Measurements from ENCODE around the gene CACNB4. TPM values are rescaled to one million over a fixed set of nuclear protein-coding genes. Genes with fewer than 3 reads are reported as not detected.
"Not testable (repeated sequence)": the region's sequence is repeated elsewhere in the genome, so short reads cannot be mapped to it uniquely, and the experiment has no call there.

CACNB4 gene
- polyA plus RNA-seq, 1 donor, result 1.8 TPM

DNA sequence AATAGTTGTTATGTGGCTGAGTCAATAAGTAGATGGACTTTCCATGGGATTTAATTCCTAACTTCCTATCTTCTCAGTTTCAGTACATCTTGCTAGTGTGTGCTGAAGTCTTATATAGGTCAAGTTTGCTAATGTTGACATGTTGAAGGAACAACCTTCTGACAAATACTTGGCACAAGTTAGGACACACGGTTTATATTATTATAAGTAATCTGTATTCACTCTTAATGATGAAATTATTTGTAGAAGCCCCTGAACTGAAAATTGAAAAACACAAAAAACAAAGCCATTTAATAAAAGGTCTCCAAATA, 289.8 kb downstream of the CACNB4 start:
- Histone ChIP-seq H3K27me3 (ENCODE audit: control insufficient read depth, insufficient read depth, low read length) (no peaks in the 10 kb centered on the region), H3K36me3 (ENCODE audit: control insufficient read depth, insufficient read depth, low read length) (peaks cover 30% of the 10 kb centered on the region)

DNA sequence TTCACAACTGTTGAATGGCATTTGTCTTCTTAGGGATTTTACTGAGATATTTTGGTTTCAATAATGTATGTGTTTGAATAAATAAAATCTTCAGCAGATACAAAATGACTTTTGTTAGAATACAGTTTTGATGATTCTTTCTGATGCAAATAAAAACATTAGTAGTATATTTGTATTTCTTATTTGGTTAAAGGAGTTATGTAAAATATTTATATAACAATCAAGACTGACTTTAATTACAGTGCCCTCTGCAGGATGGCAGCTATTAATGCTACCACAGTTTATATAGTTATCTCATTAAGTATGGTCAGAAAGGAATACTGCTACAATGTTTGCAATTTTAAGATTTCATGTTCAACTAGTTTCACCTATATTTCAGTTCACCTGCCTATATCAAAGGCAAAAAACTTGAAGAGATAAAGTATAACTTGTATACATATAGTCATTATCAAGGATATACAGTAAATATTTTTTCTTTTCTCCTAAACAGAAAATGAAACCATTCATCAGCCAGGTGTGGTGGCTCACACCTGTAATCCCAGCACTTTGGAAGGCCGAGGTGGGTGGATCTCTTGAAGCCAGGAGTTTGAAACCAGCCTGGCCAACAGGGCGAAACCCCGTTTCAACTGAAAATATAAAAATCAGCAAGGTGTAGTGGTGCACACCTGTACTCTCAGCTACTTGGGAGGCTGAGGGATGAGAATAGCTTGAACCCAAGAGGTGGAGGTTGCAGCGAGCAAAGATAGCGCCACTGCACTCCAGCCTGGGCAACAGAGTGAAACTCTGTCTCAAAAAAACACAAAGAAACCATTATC, 290.4 kb downstream of the CACNB4 start:
- no peak for DNase-seq
- WGBS (ENCODE audit: insufficient coverage, low lambda C conversion rate), result no CpG with 5 or more reads among the region's 5 CpGs
- H3K9me3 ChIP-seq (ENCODE audit: control insufficient read depth, low read depth, low read length), result no peaks in the 10 kb centered on the region
- peaks cover 5% of the 10 kb centered on the region for H3K4me1 ChIP-seq (ENCODE audit: control insufficient read depth, insufficient read depth, low read length)
- no peaks in the 10 kb centered on the region for H3K27me3 ChIP-seq (ENCODE audit: control insufficient read depth, insufficient read depth, low read length)
- H3K27ac ChIP-seq (ENCODE audit: low read length), result no peak overlapping the region
- H3K36me3 ChIP-seq (ENCODE audit: control insufficient read depth, insufficient read depth, low read length), result peaks cover 32% of the 10 kb centered on the region
- H3K4me3 ChIP-seq (ENCODE audit: low read length), result no peak overlapping the region

More for the DNA sequence above, 289.8 kb downstream of the CACNB4 start:
- Histone ChIP-seq H3K27ac (ENCODE audit: low read length) (no peak overlapping the region), H3K4me1 (ENCODE audit: control insufficient read depth, insufficient read depth, low read length) (peaks cover 5% of the 10 kb centered on the region), H3K4me3 (ENCODE audit: low read length) (no peak overlapping the region), H3K9me3 (ENCODE audit: control insufficient read depth, low read depth, low read length) (no peaks in the 10 kb centered on the region)
- no peak for DNase-seq
- WGBS (ENCODE audit: insufficient coverage, low lambda C conversion rate), result 86% methylated on average over 1 of the region's 1 CpG

DNA sequence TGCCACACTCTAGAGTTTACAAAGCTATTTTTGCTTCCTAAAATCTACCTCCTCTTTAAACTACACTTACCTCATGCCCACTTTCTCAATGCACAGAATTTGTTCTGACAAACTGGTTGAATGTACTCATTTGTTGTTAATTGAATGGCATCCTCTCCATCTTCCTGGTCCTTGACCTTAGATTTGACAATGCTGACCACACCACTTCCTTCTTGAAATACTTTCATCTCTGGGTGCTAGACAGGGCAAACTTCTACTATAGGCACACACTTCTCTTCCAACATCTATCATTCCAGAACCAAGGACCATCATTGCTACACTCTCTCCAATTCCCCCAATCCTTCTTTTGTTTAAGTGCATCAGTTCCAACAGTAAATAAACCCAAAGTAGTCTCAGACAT, 292.9 kb downstream of the CACNB4 start:
- Histone ChIP-seq H3K27ac (ENCODE audit: low read length) (no peak overlapping the region), H3K27me3 (ENCODE audit: control insufficient read depth, insufficient read depth, low read length) (no peaks in the 10 kb centered on the region), H3K36me3 (ENCODE audit: control insufficient read depth, insufficient read depth, low read length) (peaks cover 24% of the 10 kb centered on the region), H3K4me1 (ENCODE audit: control insufficient read depth, insufficient read depth, low read length) (peaks cover 5% of the 10 kb centered on the region), H3K4me3 (ENCODE audit: low read length) (no peak overlapping the region), H3K9me3 (ENCODE audit: control insufficient read depth, low read depth, low read length) (no peaks in the 10 kb centered on the region)
- DNase-seq, result no peak

DNA sequence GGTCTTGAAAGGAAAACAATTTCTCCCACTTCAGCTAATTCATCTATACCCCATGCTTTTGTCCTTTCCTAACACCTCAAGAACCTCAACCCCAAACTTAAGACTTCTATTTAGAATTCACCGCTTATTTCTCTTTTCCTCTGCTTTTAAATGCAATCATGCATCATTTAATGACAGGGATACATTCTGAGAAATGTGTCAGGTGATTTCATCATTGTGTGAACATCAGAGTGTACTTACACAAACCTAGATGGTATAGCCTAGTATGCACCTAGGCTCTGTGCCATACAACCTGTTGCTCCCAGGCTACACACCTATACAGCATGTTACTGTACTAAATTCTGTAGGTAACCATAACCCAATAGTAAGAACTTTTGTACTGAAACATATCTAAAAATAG, 293.5 kb downstream of the CACNB4 start:
- DNase-seq, result no peak
- H3K9me3 ChIP-seq (ENCODE audit: control insufficient read depth, low read depth, low read length), result no peaks in the 10 kb centered on the region
- peaks cover 25% of the 10 kb centered on the region for H3K36me3 ChIP-seq (ENCODE audit: control insufficient read depth, insufficient read depth, low read length)
- H3K4me1 ChIP-seq (ENCODE audit: control insufficient read depth, insufficient read depth, low read length), result peaks cover 5% of the 10 kb centered on the region
- H3K27ac ChIP-seq (ENCODE audit: low read length), result no peak overlapping the region
- WGBS (ENCODE audit: insufficient coverage, low lambda C conversion rate), result 89% methylated on average over 1 of the region's 1 CpG
- no peak overlapping the region for H3K4me3 ChIP-seq (ENCODE audit: low read length)
- H3K27me3 ChIP-seq (ENCODE audit: control insufficient read depth, insufficient read depth, low read length), result no peaks in the 10 kb centered on the region

DNA sequence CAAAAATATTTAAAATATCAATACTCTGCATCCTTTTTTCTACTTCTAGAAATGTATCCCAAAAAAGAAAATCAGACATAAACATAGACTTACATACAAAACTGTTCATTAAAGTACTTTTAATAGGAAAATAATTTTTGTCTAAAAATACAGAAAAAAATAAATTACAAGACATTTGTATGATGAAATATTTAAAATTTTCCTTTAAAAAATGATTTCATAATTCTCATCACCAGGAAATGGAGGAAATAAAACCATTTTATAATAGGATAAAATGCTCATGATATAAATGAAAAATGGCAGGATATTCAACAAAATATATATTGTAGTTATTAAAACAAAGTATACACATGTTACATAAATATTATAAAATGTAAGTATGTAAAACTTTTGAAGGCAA, 295.0 kb downstream of the CACNB4 start:
- H3K36me3 ChIP-seq (ENCODE audit: control insufficient read depth, insufficient read depth, low read length), result peaks cover 24% of the 10 kb centered on the region
- H3K4me1 ChIP-seq (ENCODE audit: control insufficient read depth, insufficient read depth, low read length), result peaks cover 2% of the 10 kb centered on the region
- H3K4me3 ChIP-seq (ENCODE audit: low read length), result no peak overlapping the region
- H3K27ac ChIP-seq (ENCODE audit: low read length), result no peak overlapping the region
- no peaks in the 10 kb centered on the region for H3K27me3 ChIP-seq (ENCODE audit: control insufficient read depth, insufficient read depth, low read length)
- H3K9me3 ChIP-seq (ENCODE audit: control insufficient read depth, low read depth, low read length), result no peaks in the 10 kb centered on the region
- no peak for DNase-seq

GRCh38 chr2:151802315-151802714, 296.5 kb downstream of the CACNB4 start:
- DNase-seq, result no peak
- no CpG with 5 or more reads among the region's 2 CpGs for WGBS (ENCODE audit: insufficient coverage, low lambda C conversion rate)
- Histone ChIP-seq H3K27ac (ENCODE audit: low read length) (no peak overlapping the region), H3K27me3 (ENCODE audit: control insufficient read depth, insufficient read depth, low read length) (no peaks in the 10 kb centered on the region), H3K4me1 (ENCODE audit: control insufficient read depth, insufficient read depth, low read length) (no peaks in the 10 kb centered on the region), H3K9me3 (ENCODE audit: control insufficient read depth, low read depth, low read length) (no peaks in the 10 kb centered on the region), H3K36me3 (ENCODE audit: control insufficient read depth, insufficient read depth, low read length) (peaks cover 18% of the 10 kb centered on the region), H3K4me3 (ENCODE audit: low read length) (no peak overlapping the region)

DNA sequence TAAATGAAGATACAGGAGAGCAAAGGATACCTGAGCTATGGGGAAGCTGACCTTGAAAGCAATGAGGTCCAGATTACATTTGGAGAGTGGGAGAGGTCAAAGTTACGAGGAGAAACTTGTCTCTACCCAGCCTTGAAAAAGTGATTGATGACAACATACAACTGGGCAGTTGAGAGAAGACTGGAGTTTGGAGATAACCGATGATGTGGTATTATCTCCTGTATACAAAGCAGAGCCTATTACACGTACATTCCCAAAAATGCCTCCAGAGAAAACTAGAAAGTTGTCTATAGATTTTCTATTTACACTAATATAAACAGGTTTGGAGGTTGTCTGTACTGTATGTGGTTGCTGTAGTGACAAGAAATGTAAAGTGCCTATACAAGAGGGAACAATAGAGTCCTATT, 299.0 kb downstream of the CACNB4 start:
- 67% methylated on average over 1 of the region's 3 CpGs for WGBS (ENCODE audit: insufficient coverage, low lambda C conversion rate)
- no peaks in the 10 kb centered on the region for H3K4me1 ChIP-seq (ENCODE audit: control insufficient read depth, insufficient read depth, low read length)

GRCh38 chr2:151796774-151797173, 302.1 kb downstream of the CACNB4 start:
- H3K27ac ChIP-seq (ENCODE audit: low read length), result no peak overlapping the region
- no peaks in the 10 kb centered on the region for H3K4me1 ChIP-seq (ENCODE audit: control insufficient read depth, insufficient read depth, low read length)
- H3K4me3 ChIP-seq (ENCODE audit: low read length), result no peak overlapping the region
- no peaks in the 10 kb centered on the region for H3K9me3 ChIP-seq (ENCODE audit: control insufficient read depth, low read depth, low read length)
- 100% methylated on average over 1 of the region's 2 CpGs for WGBS (ENCODE audit: insufficient coverage, low lambda C conversion rate)
- DNase-seq, result peak in 1 of 2 donors; percentile 15
- H3K27me3 ChIP-seq (ENCODE audit: control insufficient read depth, insufficient read depth, low read length), result no peaks in the 10 kb centered on the region
- H3K36me3 ChIP-seq (ENCODE audit: control insufficient read depth, insufficient read depth, low read length), result peaks cover 8% of the 10 kb centered on the region

More for the DNA sequence above, 299.0 kb downstream of the CACNB4 start:
- H3K27ac ChIP-seq (ENCODE audit: low read length), result no peak overlapping the region
- DNase-seq, result no peak
- no peaks in the 10 kb centered on the region for H3K9me3 ChIP-seq (ENCODE audit: control insufficient read depth, low read depth, low read length)
- no peak overlapping the region for H3K4me3 ChIP-seq (ENCODE audit: low read length)
- no peaks in the 10 kb centered on the region for H3K27me3 ChIP-seq (ENCODE audit: control insufficient read depth, insufficient read depth, low read length)
- peaks cover 8% of the 10 kb centered on the region for H3K36me3 ChIP-seq (ENCODE audit: control insufficient read depth, insufficient read depth, low read length)

DNA sequence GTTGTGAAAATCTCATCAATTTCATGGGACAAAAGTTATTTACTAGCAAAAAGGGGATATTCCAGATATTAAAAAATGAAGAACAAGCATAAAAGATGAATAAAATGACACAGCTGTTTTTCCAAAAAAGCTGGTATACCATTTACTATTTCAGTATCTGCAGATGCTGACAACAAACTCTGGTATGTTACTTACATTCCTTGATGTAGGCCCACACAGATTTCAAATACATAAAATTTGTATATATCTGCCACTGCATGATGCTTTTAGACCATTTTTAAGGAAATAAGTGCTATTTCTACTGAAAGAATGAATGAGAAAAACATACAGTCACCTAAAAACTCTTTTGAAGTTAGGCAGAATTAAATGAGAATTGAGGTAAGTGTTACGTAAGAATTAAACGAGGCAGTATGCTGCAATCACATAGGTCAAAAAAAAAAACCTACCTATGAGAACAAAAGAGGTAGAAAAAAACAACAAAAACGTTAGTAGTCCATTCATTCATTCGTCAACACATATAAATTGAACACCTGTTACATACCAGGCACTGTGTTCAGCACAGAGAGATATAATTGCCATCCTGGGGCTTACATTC, 303.1 kb downstream of the CACNB4 start:
- H3K4me1 ChIP-seq (ENCODE audit: control insufficient read depth, insufficient read depth, low read length), result no peaks in the 10 kb centered on the region
- DNase-seq, result no peak
- no peaks in the 10 kb centered on the region for H3K9me3 ChIP-seq (ENCODE audit: control insufficient read depth, low read depth, low read length)
- H3K36me3 ChIP-seq (ENCODE audit: control insufficient read depth, insufficient read depth, low read length), result peaks cover 6% of the 10 kb centered on the region
- no peak overlapping the region for H3K4me3 ChIP-seq (ENCODE audit: low read length)
- H3K27me3 ChIP-seq (ENCODE audit: control insufficient read depth, insufficient read depth, low read length), result no peaks in the 10 kb centered on the region
- 84% methylated on average over 4 of the region's 4 CpGs for WGBS (ENCODE audit: insufficient coverage, low lambda C conversion rate)
- H3K27ac ChIP-seq (ENCODE audit: low read length), result no peak overlapping the region

GRCh38 chr2:151794422-151794821, 304.4 kb downstream of the CACNB4 start:
- not testable (repeated sequence) for H3K9me3 ChIP-seq (ENCODE audit: control insufficient read depth, low read depth, low read length); H3K36me3 ChIP-seq (ENCODE audit: control insufficient read depth, insufficient read depth, low read length); H3K4me1 ChIP-seq (ENCODE audit: control insufficient read depth, insufficient read depth, low read length); H3K27me3 ChIP-seq (ENCODE audit: control insufficient read depth, insufficient read depth, low read length); DNase-seq; H3K4me3 ChIP-seq (ENCODE audit: low read length); H3K27ac ChIP-seq (ENCODE audit: low read length)
- WGBS (ENCODE audit: insufficient coverage, low lambda C conversion rate), result no CpG with 5 or more reads among the region's 6 CpGs

- no peak overlapping the region for H3K4me3 ChIP-seq (ENCODE audit: low read length)
- 100% methylated on average over 2 of the region's 3 CpGs for WGBS (ENCODE audit: insufficient coverage, low lambda C conversion rate)
- H3K4me1 ChIP-seq (ENCODE audit: control insufficient read depth, insufficient read depth, low read length), result no peaks in the 10 kb centered on the region
- H3K36me3 ChIP-seq (ENCODE audit: control insufficient read depth, insufficient read depth, low read length), result peaks cover 3% of the 10 kb centered on the region
- H3K27me3 ChIP-seq (ENCODE audit: control insufficient read depth, insufficient read depth, low read length), result no peaks in the 10 kb centered on the region
- DNase-seq, result no peak
- H3K9me3 ChIP-seq (ENCODE audit: control insufficient read depth, low read depth, low read length), result no peaks in the 10 kb centered on the region
- no peak overlapping the region for H3K27ac ChIP-seq (ENCODE audit: low read length)
Measured at GRCh38 chr2:151793123-151793522, 305.7 kb downstream of the CACNB4 start.

Data from large intestine (tissue), 3 donors.